Esophagus squamous epithelium (tissue), 4 donors: ENCODE data around the gene CDH8.

ENCODE experiments used
- POLR2A ChIP-seq, 4 donors: fragments of 450-650 bp; IDR thresholded peaks; one replicate each; pipeline ENCODE4 v1.6.1; 2017; ENCODE audit warnings: antibody characterized with exemption in 4 of 4, mild to moderate bottlenecking in 4 of 4, moderate library complexity in 3 of 4
- TF ChIP-seq, protein P1 (sequence below), 6 experiments: fragments of 450-650 bp in 4 of 6; fragments of 200-600 bp in 2 of 6; sonication (generic) in 2 of 6; IDR thresholded peaks; one replicate each; pipeline ENCODE4 v1.5.1; 2016 to 2019; ENCODE audit warnings: antibody characterized with exemption in 6 of 6, mild to moderate bottlenecking in 4 of 6, moderate library complexity in 4 of 6

- TF ChIP-seq POLR2A (IDR thresholded peaks at IDR 0.05), result no peak
- TF ChIP-seq, protein P1, sequence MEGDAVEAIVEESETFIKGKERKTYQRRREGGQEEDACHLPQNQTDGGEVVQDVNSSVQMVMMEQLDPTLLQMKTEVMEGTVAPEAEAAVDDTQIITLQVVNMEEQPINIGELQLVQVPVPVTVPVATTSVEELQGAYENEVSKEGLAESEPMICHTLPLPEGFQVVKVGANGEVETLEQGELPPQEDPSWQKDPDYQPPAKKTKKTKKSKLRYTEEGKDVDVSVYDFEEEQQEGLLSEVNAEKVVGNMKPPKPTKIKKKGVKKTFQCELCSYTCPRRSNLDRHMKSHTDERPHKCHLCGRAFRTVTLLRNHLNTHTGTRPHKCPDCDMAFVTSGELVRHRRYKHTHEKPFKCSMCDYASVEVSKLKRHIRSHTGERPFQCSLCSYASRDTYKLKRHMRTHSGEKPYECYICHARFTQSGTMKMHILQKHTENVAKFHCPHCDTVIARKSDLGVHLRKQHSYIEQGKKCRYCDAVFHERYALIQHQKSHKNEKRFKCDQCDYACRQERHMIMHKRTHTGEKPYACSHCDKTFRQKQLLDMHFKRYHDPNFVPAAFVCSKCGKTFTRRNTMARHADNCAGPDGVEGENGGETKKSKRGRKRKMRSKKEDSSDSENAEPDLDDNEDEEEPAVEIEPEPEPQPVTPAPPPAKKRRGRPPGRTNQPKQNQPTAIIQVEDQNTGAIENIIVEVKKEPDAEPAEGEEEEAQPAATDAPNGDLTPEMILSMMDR (IDR thresholded peaks at IDR 0.05), result no peak
These were observed 90.7 kb downstream of the CDH8 start for GRCh38 chr16:61945511-61945910.
